ENCODE data around the gene SOX18.

DNA sequence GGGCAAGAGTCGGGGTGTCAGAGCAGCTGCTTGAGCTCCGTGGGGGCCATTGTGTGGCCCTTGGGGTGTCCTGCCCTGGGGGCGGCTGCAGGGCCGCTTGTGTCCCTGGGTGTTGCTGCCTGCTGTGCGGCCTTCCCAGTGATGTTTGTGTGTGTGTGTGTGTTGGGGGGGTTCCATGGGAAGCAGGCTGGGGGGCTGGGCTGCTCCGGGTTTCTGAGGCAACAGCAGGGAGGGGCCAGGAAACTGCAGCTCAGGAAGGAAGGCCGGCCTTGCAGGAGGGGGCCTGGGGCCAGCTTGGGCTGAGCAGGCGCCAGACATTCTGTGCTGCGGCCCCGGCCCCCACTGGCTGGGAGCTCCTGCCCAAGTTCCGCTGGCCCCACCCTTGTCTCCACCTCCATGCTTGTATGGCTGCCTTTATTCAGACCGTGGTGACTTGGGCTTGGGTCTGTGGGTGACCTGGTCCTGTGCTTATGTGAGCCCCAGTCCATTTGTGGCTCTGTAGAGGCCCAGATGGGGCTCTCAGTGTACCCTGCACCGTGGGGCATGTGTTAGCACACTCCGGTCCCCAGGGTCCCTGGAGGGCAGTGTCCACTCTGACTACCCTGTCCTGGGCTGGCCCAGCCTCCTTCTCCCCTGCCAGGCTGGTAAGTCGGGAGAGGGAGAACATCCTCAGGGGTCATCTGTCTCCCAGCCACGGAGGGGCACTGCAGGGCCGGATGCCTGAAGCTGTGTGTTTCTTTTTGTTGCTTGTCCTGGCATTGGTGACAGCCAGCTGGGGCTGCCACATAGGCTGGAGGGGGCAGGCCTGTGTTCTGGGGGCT, 4.6 kb upstream of the SOX18 start:
- no peak; the same call in 1 of the 2 replicates for TF ChIP-seq ETV6 (CRISPR knock-in tag; conservative IDR thresholded peaks at IDR 0.05)
- TF ChIP-seq, protein P1, sequence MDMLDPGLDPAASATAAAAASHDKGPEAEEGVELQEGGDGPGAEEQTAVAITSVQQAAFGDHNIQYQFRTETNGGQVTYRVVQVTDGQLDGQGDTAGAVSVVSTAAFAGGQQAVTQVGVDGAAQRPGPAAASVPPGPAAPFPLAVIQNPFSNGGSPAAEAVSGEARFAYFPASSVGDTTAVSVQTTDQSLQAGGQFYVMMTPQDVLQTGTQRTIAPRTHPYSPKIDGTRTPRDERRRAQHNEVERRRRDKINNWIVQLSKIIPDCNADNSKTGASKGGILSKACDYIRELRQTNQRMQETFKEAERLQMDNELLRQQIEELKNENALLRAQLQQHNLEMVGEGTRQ (IDR thresholded peaks at IDR 0.05; ENCODE audit: low read depth, low read length) = no peak
- TF ChIP-seq, protein P1 (CRISPR knock-in tag; IDR thresholded peaks at IDR 0.05; ENCODE audit: borderline replicate concordance) = no peak
- TF ChIP-seq ZMAT3 (CRISPR knock-in tag; conservative IDR thresholded peaks at IDR 0.05) = peak; percentile 91; the same call in 1 of the 2 replicates
- no peak for TF ChIP-seq EZH2 (conservative IDR thresholded peaks at IDR 0.05; ENCODE audit: low read depth, low read length)
- peak; percentile 96 for TF ChIP-seq ZGPAT (CRISPR knock-in tag; IDR thresholded peaks at IDR 0.05)
- TF ChIP-seq EP300 (IDR thresholded peaks at IDR 0.05; ENCODE audit: low read depth in 2 of 2, low read length in 2 of 2) = peak; percentile 49 to 61; a peak in 3 of 4 replicates
- TF ChIP-seq EP300 (CRISPR knock-in tag; IDR thresholded peaks at IDR 0.05; ENCODE audit: borderline replicate concordance) = peak; percentile 42
- TF ChIP-seq GTF2F1 (IDR thresholded peaks at IDR 0.05; ENCODE audit: low read length) = no peak
- peak; percentile 86 for TF ChIP-seq ZBTB20 (CRISPR knock-in tag; IDR thresholded peaks at IDR 0.05; ENCODE audit: borderline replicate concordance, low read depth)
- peak; percentile 58; the same call in 1 of the 2 replicates for TF ChIP-seq GLI4 (CRISPR knock-in tag; IDR thresholded peaks at IDR 0.05; ENCODE audit: borderline replicate concordance)
- TF ChIP-seq CTCF (CRISPR knock-in tag; IDR thresholded peaks at IDR 0.05) = peak; percentile 91
- TF ChIP-seq UBTF (CRISPR knock-in tag; IDR thresholded peaks at IDR 0.05) = peak; percentile 85
- TF ChIP-seq RAD21 (CRISPR knock-in tag; IDR thresholded peaks at IDR 0.05) = peak; percentile 87
- TF ChIP-seq, protein P2, sequence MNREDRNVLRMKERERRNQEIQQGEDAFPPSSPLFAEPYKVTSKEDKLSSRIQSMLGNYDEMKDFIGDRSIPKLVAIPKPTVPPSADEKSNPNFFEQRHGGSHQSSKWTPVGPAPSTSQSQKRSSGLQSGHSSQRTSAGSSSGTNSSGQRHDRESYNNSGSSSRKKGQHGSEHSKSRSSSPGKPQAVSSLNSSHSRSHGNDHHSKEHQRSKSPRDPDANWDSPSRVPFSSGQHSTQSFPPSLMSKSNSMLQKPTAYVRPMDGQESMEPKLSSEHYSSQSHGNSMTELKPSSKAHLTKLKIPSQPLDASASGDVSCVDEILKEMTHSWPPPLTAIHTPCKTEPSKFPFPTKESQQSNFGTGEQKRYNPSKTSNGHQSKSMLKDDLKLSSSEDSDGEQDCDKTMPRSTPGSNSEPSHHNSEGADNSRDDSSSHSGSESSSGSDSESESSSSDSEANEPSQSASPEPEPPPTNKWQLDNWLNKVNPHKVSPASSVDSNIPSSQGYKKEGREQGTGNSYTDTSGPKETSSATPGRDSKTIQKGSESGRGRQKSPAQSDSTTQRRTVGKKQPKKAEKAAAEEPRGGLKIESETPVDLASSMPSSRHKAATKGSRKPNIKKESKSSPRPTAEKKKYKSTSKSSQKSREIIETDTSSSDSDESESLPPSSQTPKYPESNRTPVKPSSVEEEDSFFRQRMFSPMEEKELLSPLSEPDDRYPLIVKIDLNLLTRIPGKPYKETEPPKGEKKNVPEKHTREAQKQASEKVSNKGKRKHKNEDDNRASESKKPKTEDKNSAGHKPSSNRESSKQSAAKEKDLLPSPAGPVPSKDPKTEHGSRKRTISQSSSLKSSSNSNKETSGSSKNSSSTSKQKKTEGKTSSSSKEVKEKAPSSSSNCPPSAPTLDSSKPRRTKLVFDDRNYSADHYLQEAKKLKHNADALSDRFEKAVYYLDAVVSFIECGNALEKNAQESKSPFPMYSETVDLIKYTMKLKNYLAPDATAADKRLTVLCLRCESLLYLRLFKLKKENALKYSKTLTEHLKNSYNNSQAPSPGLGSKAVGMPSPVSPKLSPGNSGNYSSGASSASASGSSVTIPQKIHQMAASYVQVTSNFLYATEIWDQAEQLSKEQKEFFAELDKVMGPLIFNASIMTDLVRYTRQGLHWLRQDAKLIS (CRISPR knock-in tag; IDR thresholded peaks at IDR 0.05) = peak; percentile 52; the same call in 1 of the 2 replicates

Measured in HepG2 (cell line).